GM12878 (cell line): ENCODE measurements around the gene STEAP3.
A peak's percentile ranks its signal among the peaks of the same experiment; 100 is the strongest.

Experiments
- BCLAF1 ChIP-seq: fragments of 450-650 bp; IDR thresholded peaks from 2 replicates; pipeline ENCODE4 v1.6.1; 2017; ENCODE audit warnings: antibody characterized with exemption, mild to moderate bottlenecking, moderate library complexity
- CBFB ChIP-seq: IDR thresholded peaks from 2 replicates; pipeline ENCODE4 v1.6.1; 2016; ENCODE audit warnings: antibody characterized with exemption, low read depth
- CHD1 ChIP-seq: IDR thresholded peaks from 2 replicates; pipeline ENCODE4 v1.6.1; 2012; ENCODE audit warnings: low read depth, low read length, improper control_type of control experiment
- CTCF ChIP-seq, 3 experiments: IDR thresholded peaks in 2 of 3; conservative IDR thresholded peaks in 1 of 3; 2 replicates each; pipeline ENCODE4 v1.5.1; 2011; ENCODE audit warnings: low read depth in 3 of 3, low read length in 3 of 3, mild to moderate bottlenecking in 3 of 3, control low read depth in 2 of 3, moderate library complexity in 2 of 3, inconsistent platforms in 1 of 3, mixed read lengths in 1 of 3; ENCODE audit not compliant: control insufficient read depth in 2 of 3, insufficient read depth in 1 of 3; ENCODE audit errors: extremely low read depth in 1 of 3
- ETV6 ChIP-seq, 2 experiments: fragments of 450-650 bp in 1 of 2; IDR thresholded peaks in 1 of 2; conservative IDR thresholded peaks in 1 of 2; 2 replicates each; pipeline ENCODE4 v1.6.1; 2014; ENCODE audit warnings: antibody characterized with exemption in 1 of 2, borderline replicate concordance in 1 of 2, low read depth in 1 of 2, mild to moderate bottlenecking in 1 of 2, moderate library complexity in 1 of 2
- FOXM1 ChIP-seq: IDR thresholded peaks from 2 replicates; pipeline ENCODE4 v1.6.1; 2012; ENCODE audit warnings: low read depth, mild to moderate bottlenecking, inconsistent platforms, low read length, moderate library complexity
- HCFC1 ChIP-seq: fragments of 150-350 bp; IDR thresholded peaks from 2 replicates; pipeline ENCODE4 v1.6.1; 2014; ENCODE audit warnings: low read length
- NFIC ChIP-seq: IDR thresholded peaks from 2 replicates; pipeline ENCODE4 v1.6.1; 2012; ENCODE audit warnings: low read depth, mild to moderate bottlenecking, inconsistent platforms, low read length, moderate library complexity
- SKIL ChIP-seq: fragments of 450-650 bp; IDR thresholded peaks from 2 replicates; pipeline ENCODE4 v1.6.1; 2017; ENCODE audit warnings: mild to moderate bottlenecking, low read depth, inconsistent platforms; ENCODE audit not compliant: poor library complexity, severe bottlenecking
- SMC3 ChIP-seq: IDR thresholded peaks from 2 replicates; pipeline ENCODE4 v1.6.1; 2011; ENCODE audit warnings: low read length, improper control_type of control experiment, borderline replicate concordance
- STAT1 ChIP-seq: fragments of 450-650 bp; conservative IDR thresholded peaks from 2 replicates; pipeline ENCODE4 v1.6.1; 2014; ENCODE audit warnings: antibody characterized with exemption, mild to moderate bottlenecking

GRCh38 chr2:119174216-119174992 lies 49.2 kb upstream of the STEAP3 start:
- TF ChIP-seq STAT1, result no peak
- TF ChIP-seq CTCF (IDR thresholded peaks at IDR 0.05 in 2 of 3, conservative IDR thresholded peaks at IDR 0.05 in 1 of 3; ENCODE audit: control insufficient read depth in 2 of 3, extremely low read depth in 1 of 3, insufficient read depth in 1 of 3, low read depth in 3 of 3, low read length in 3 of 3), result peak; percentile 71 to 88 (median 84)
- no peak for TF ChIP-seq ETV6 (conservative IDR thresholded peaks at IDR 0.05 in 1 of 2, IDR thresholded peaks at IDR 0.05 in 1 of 2; ENCODE audit: borderline replicate concordance in 1 of 2, low read depth in 1 of 2)
- peak; percentile 80 for TF ChIP-seq SMC3
- no peak for TF ChIP-seq SKIL
- TF ChIP-seq HCFC1, result no peak
- no peak for TF ChIP-seq BCLAF1
- TF ChIP-seq NFIC, result no peak
- TF ChIP-seq FOXM1, result no peak
- no peak for TF ChIP-seq CHD1
- no peak for TF ChIP-seq CBFB
